ENCODE measurements around the gene UNK.

The UNK gene

DNA sequence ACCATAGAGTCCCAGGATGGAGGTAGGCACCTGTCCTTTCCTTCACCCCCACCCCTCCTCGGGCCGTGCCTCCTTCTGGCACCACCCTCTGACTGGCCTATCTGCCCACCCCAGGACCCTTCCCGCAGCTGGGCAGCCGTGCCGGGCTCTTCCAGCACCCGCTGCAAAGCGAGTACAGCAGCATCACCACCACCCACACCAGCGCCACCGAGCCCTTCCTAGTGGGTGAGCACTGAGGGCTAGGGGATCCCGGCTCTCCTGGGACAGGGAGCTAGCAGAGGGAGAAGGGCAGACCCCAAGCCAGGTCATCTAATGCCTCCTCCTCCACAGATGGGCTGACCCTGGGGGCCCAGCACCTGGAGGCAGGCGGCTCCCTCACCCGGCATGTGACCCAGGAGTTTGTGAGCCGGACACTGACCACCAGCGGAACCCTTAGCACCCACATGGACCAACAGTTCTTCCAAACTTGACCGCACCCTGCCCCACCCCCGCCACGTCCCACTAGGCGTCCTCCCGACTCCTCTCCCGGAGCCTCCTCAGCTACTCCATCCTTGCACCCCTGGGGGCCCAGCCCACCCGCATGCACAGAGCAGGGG is 27.4 kb upstream of the UNK start:
- no peak for TF ChIP-seq NFIC (IDR thresholded peaks at IDR 0.05)
- TF ChIP-seq, protein P1, sequence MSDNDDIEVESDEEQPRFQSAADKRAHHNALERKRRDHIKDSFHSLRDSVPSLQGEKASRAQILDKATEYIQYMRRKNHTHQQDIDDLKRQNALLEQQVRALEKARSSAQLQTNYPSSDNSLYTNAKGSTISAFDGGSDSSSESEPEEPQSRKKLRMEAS (IDR thresholded peaks at IDR 0.05): no peak
- TF ChIP-seq TCF12 (IDR thresholded peaks at IDR 0.05; ENCODE audit: low read depth): no peak
- no peak for TF ChIP-seq CREB1 (IDR thresholded peaks at IDR 0.05; ENCODE audit: low read depth)
- TF ChIP-seq EGR1 (IDR thresholded peaks at IDR 0.05): no peak
- TF ChIP-seq, protein P2, sequence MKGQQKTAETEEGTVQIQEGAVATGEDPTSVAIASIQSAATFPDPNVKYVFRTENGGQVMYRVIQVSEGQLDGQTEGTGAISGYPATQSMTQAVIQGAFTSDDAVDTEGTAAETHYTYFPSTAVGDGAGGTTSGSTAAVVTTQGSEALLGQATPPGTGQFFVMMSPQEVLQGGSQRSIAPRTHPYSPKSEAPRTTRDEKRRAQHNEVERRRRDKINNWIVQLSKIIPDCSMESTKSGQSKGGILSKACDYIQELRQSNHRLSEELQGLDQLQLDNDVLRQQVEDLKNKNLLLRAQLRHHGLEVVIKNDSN (IDR thresholded peaks at IDR 0.05): no peak
- no peak for TF ChIP-seq EP300 (IDR thresholded peaks at IDR 0.05; ENCODE audit: borderline replicate concordance)
- TF ChIP-seq RAD21 (IDR thresholded peaks at IDR 0.05; ENCODE audit: low read depth): no peak
- TF ChIP-seq CEBPB (IDR thresholded peaks at IDR 0.05): no peak
- no peak for TF ChIP-seq TAF1 (IDR thresholded peaks at IDR 0.05; ENCODE audit: low read depth)
- TF ChIP-seq, protein P3, sequence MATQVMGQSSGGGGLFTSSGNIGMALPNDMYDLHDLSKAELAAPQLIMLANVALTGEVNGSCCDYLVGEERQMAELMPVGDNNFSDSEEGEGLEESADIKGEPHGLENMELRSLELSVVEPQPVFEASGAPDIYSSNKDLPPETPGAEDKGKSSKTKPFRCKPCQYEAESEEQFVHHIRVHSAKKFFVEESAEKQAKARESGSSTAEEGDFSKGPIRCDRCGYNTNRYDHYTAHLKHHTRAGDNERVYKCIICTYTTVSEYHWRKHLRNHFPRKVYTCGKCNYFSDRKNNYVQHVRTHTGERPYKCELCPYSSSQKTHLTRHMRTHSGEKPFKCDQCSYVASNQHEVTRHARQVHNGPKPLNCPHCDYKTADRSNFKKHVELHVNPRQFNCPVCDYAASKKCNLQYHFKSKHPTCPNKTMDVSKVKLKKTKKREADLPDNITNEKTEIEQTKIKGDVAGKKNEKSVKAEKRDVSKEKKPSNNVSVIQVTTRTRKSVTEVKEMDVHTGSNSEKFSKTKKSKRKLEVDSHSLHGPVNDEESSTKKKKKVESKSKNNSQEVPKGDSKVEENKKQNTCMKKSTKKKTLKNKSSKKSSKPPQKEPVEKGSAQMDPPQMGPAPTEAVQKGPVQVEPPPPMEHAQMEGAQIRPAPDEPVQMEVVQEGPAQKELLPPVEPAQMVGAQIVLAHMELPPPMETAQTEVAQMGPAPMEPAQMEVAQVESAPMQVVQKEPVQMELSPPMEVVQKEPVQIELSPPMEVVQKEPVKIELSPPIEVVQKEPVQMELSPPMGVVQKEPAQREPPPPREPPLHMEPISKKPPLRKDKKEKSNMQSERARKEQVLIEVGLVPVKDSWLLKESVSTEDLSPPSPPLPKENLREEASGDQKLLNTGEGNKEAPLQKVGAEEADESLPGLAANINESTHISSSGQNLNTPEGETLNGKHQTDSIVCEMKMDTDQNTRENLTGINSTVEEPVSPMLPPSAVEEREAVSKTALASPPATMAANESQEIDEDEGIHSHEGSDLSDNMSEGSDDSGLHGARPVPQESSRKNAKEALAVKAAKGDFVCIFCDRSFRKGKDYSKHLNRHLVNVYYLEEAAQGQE (IDR thresholded peaks at IDR 0.05; ENCODE audit: low read depth): no peak
- no peak for TF ChIP-seq ZBTB7A (IDR thresholded peaks at IDR 0.05; ENCODE audit: low read depth)
- no peak for TF ChIP-seq YY1 (IDR thresholded peaks at IDR 0.05; ENCODE audit: low read depth)
- no peak for TF ChIP-seq FOXM1 (IDR thresholded peaks at IDR 0.05; ENCODE audit: borderline replicate concordance, low read depth)
- TF ChIP-seq TEAD4 (IDR thresholded peaks at IDR 0.05): no peak

DNA sequence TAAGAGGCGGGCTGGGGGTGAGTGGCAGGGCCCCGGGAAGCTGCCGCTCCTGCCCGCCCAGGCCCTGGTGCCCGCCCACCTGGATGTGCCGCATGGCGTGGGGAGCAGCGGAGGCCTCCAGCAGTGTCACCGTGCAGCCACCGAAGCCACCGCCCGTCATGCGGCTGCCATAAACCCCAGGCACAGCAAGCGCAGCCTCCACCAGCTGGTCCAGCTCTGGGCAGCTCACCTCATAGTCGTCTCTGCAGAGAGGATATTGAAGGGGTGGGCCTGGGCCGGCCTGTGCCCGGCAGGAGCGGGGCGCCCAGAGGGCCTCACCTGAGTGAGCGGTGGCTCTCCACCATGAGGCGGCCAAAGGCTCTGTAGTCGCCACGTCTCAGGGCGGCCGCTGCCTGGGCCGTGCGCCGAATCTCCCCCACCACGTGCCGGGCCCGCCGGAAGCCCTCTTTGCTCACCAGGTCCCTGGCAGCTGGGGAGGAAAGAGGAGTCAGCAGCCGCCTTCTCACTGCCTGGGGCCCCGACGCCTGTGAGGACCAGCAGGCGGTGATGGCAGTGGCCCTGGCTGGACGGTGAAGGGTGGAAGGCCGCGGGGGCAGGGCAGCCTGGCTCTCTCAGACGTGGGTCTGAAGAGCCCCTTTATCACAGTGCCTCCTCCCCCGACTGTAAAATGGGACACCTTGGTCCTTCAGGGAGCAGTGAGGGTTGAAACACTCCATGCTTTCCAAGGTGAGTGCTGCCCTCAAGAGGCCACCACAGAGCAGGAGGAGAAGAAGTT is 26.3 kb upstream of the UNK start:
- TF ChIP-seq RAD21 (IDR thresholded peaks at IDR 0.05; ENCODE audit: low read depth) (peak; percentile 60), YY1 (IDR thresholded peaks at IDR 0.05; ENCODE audit: low read depth) (no peak), CREB1 (IDR thresholded peaks at IDR 0.05; ENCODE audit: low read depth) (no peak)

DNA sequence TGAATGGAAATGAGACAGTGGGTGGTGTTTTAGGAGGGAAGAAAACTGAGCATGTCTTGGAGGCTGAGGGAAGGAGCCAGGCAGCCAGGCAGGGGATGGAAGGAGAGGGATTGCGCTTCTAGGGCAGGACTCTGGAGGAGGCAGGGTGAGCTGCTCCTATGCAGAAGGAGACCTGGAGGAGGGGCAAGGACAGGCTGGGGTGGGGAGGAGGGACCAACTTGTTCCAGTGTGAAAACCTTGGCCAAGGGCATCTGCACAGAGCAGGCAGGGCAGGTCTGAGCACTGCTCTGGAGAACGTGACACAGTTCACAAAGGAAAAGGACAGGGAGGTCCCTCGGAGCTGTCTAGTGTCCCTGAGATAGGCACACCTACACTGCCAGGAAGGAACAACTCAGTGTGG is 25.1 kb upstream of the UNK start:
- no peak for TF ChIP-seq ZBTB7A (IDR thresholded peaks at IDR 0.05; ENCODE audit: low read depth)

DNA sequence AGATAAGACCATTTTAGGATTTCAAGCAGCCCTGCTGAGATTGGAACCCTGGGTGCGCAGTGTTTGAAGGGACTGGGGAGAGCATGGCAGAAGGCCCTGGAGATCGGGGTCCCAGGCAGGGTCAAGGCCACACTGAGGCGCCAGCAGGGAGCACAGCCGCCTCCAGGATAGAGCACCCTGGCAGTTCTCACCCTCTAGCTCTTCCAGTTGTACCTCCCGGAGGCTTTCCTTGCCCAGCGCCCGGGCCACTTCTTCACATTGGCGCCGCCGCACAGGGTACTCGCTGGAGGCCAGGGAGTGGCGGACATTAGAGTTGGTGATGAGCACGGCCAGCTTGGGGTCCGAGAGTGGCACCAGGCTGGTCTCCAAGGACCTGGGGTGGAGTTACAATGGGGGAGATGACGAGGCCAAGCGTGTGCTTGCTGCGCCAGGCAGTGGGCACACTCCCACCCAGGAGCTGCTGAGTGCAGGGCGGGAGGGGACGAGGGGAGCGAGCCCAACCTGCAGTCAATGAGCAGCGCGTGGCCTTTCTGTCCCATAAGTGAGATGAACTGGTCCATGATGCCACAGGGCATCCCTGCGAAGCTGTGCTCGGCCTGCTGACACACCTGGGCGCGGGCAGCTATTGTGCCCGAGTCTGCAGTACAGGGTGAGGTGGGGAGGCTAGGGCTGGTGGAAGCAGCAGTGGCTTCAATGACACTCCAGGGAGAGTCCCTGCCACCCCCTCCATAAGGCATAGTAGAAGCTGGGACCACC is 21.9 kb upstream of the UNK start:
- TF ChIP-seq CEBPB (IDR thresholded peaks at IDR 0.05): no peak
- TF ChIP-seq RAD21 (IDR thresholded peaks at IDR 0.05; ENCODE audit: low read depth): no peak
- TF ChIP-seq, protein P3 (IDR thresholded peaks at IDR 0.05; ENCODE audit: low read depth): no peak
- no peak for TF ChIP-seq FOXM1 (IDR thresholded peaks at IDR 0.05; ENCODE audit: borderline replicate concordance, low read depth)
- no peak for TF ChIP-seq EGR1 (IDR thresholded peaks at IDR 0.05)
- TF ChIP-seq TAF1 (IDR thresholded peaks at IDR 0.05; ENCODE audit: low read depth): no peak
- TF ChIP-seq TEAD4 (IDR thresholded peaks at IDR 0.05): no peak
- no peak for TF ChIP-seq YY1 (IDR thresholded peaks at IDR 0.05; ENCODE audit: low read depth)
- no peak for TF ChIP-seq NFIC (IDR thresholded peaks at IDR 0.05)
- TF ChIP-seq, protein P2 (IDR thresholded peaks at IDR 0.05): no peak

DNA sequence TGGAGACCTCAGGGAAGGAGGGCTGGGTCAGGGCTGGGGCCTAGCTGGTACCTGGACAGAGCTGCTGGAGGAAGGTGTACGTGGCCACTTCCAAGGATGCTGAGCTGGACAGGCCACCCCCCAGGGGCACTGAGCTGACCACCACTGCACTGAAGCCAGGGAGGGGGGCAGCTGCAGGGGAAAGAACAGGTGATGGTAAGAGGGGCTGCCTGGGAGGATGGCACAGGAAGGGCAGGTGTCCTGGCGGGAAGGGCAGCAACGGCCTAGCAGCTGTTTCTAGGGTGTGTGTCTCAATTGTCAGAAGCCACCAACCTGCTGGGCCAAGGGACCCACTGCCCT is 21.4 kb upstream of the UNK start:
- TF ChIP-seq EGR1 (IDR thresholded peaks at IDR 0.05): no peak
- no peak for TF ChIP-seq RAD21 (IDR thresholded peaks at IDR 0.05; ENCODE audit: low read depth)
- no peak for TF ChIP-seq CEBPB (IDR thresholded peaks at IDR 0.05)
- TF ChIP-seq, protein P1 (IDR thresholded peaks at IDR 0.05): no peak
- TF ChIP-seq TAF1 (IDR thresholded peaks at IDR 0.05; ENCODE audit: low read depth): no peak
